GM13976 (cell line): ENCODE results near the gene UGGT2.
"Not testable (repeated sequence)": the region's sequence is repeated elsewhere in the genome, so short reads cannot be mapped to it uniquely, and the experiment has no call there.

Source experiments
- DNase-seq: peaks from one replicate; pipeline ENCODE4 v3.0.0; 2012; ENCODE audit warnings: low spot score
- CTCF ChIP-seq: IDR thresholded peaks from 2 replicates; pipeline ENCODE4 v1.5.1; 2012; ENCODE audit warnings: borderline replicate concordance, mild to moderate bottlenecking; ENCODE audit not compliant: insufficient read depth; ENCODE audit errors: extremely low read depth, missing control alignments, control extremely low read depth
- in situ Hi-C: fragments of 300-500 bp; cut with MboI; formaldehyde crosslinking; loops from one replicate; pipeline ENCODE4 v1.12.0; 2022; ENCODE audit warnings: low sequenced_read_pairs, mixed read lengths, inconsistent platforms; ENCODE audit not compliant: unreplicated experiment

Gene UGGT2

GRCh38 chr13:95763601-95764000, 289.6 kb downstream of the UGGT2 start:
- no peak for DNase-seq
- in situ Hi-C loops: no loop called here
- no peak for TF ChIP-seq CTCF

GRCh38 chr13:95762626-95763025, 290.6 kb downstream of the UGGT2 start:
- in situ Hi-C loops: not testable (repeated sequence)

GRCh38 chr13:95756072-95756471, 297.1 kb downstream of the UGGT2 start:
- no peak for DNase-seq
- TF ChIP-seq CTCF: no peak
- in situ Hi-C loops: no loop called here

More at GRCh38 chr13:95762626-95763025, 290.6 kb downstream of the UGGT2 start:
- DNase-seq: not testable (repeated sequence)

- in situ Hi-C loops: no loop called here
Measured at GRCh38 chr13:95754069-95754468, 299.1 kb downstream of the UGGT2 start.

GRCh38 chr13:95752677-95753076, 300.5 kb downstream of the UGGT2 start:
- no peak for DNase-seq
- no peak for TF ChIP-seq CTCF
- in situ Hi-C loops: no loop called here

More at GRCh38 chr13:95754069-95754468, 299.1 kb downstream of the UGGT2 start:
- no peak for DNase-seq
- TF ChIP-seq CTCF: no peak
